ENCODE data around the gene PCCA.

DNA sequence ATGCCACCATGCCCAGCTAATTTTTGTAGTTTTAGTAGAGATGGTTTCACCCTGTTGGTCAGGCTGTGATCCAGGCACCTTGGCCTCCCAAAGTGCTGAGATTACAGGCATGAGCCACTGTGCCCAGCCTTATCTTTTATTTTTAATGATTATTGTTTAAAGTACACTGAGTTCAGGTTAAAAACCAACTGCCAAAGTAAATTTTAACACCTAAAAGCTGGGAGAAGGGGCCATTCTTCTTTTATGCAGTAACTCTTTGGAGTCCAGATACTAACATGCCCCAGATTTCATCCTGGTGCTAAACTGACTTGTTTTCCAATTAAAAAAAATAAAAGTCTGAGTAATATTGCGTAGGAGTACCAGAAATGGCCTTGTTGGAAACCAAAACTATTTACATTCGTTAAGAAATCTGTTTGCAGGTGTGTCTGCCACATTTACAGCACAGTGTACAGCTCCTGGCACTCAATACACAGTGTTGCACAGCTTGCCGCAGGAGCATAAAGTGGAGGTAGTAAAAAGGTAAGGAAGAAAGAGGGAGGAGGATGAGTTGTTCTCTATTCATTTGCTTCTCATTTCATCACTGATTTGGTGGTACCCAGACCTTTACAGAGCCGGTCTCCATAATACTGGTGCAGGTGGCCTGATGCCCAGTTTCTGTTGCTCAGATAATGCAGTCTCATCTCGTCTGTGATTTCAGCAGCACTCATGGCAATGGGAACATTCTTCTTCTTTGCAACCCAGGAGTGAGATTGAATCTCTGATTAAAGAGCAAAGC, 108.9 kb downstream of the PCCA start:
- TF ChIP-seq ZFP30 (CRISPR knock-in tag; IDR thresholded peaks at IDR 0.05): no peak
- no peak for TF ChIP-seq RARB (CRISPR knock-in tag; IDR thresholded peaks at IDR 0.05)
- TF ChIP-seq ZFP3 (CRISPR knock-in tag; IDR thresholded peaks at IDR 0.05): no peak
- TF ChIP-seq, protein P1, sequence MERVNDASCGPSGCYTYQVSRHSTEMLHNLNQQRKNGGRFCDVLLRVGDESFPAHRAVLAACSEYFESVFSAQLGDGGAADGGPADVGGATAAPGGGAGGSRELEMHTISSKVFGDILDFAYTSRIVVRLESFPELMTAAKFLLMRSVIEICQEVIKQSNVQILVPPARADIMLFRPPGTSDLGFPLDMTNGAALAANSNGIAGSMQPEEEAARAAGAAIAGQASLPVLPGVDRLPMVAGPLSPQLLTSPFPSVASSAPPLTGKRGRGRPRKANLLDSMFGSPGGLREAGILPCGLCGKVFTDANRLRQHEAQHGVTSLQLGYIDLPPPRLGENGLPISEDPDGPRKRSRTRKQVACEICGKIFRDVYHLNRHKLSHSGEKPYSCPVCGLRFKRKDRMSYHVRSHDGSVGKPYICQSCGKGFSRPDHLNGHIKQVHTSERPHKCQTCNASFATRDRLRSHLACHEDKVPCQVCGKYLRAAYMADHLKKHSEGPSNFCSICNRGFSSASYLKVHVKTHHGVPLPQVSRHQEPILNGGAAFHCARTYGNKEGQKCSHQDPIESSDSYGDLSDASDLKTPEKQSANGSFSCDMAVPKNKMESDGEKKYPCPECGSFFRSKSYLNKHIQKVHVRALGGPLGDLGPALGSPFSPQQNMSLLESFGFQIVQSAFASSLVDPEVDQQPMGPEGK (CRISPR knock-in tag; IDR thresholded peaks at IDR 0.05; ENCODE audit: borderline replicate concordance): no peak
- TF ChIP-seq TSHZ2 (CRISPR knock-in tag; IDR thresholded peaks at IDR 0.05): no peak
- TF ChIP-seq OSR1 (CRISPR knock-in tag; IDR thresholded peaks at IDR 0.05): no peak
- TF ChIP-seq GLIS3 (CRISPR knock-in tag; IDR thresholded peaks at IDR 0.05): no peak
- TF ChIP-seq, protein P2, sequence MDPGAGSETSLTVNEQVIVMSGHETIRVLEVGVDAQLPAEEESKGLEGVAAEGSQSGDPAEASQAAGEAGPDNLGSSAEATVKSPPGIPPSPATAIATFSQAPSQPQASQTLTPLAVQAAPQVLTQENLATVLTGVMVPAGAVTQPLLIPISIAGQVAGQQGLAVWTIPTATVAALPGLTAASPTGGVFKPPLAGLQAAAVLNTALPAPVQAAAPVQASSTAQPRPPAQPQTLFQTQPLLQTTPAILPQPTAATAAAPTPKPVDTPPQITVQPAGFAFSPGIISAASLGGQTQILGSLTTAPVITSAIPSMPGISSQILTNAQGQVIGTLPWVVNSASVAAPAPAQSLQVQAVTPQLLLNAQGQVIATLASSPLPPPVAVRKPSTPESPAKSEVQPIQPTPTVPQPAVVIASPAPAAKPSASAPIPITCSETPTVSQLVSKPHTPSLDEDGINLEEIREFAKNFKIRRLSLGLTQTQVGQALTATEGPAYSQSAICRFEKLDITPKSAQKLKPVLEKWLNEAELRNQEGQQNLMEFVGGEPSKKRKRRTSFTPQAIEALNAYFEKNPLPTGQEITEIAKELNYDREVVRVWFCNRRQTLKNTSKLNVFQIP (CRISPR knock-in tag; IDR thresholded peaks at IDR 0.05; ENCODE audit: borderline replicate concordance, low read depth): no peak
- TF ChIP-seq TOX (CRISPR knock-in tag; IDR thresholded peaks at IDR 0.05; ENCODE audit: borderline replicate concordance): no peak
- TF ChIP-seq ZC3H10 (CRISPR knock-in tag; IDR thresholded peaks at IDR 0.05): no peak
- TF ChIP-seq ISL1 (CRISPR knock-in tag; IDR thresholded peaks at IDR 0.05): no peak
- TF ChIP-seq PPARA (CRISPR knock-in tag; IDR thresholded peaks at IDR 0.05; ENCODE audit: borderline replicate concordance): no peak

All from SK-N-SH treated with all-trans-retinoic acid at 6 μM for 48 hours (cell line).